ENCODE results near the gene SYMPK.

- no peak for TF ChIP-seq SPI1 (IDR thresholded peaks at IDR 0.05; ENCODE audit: borderline replicate concordance, low read depth)
- TF ChIP-seq, protein P1, sequence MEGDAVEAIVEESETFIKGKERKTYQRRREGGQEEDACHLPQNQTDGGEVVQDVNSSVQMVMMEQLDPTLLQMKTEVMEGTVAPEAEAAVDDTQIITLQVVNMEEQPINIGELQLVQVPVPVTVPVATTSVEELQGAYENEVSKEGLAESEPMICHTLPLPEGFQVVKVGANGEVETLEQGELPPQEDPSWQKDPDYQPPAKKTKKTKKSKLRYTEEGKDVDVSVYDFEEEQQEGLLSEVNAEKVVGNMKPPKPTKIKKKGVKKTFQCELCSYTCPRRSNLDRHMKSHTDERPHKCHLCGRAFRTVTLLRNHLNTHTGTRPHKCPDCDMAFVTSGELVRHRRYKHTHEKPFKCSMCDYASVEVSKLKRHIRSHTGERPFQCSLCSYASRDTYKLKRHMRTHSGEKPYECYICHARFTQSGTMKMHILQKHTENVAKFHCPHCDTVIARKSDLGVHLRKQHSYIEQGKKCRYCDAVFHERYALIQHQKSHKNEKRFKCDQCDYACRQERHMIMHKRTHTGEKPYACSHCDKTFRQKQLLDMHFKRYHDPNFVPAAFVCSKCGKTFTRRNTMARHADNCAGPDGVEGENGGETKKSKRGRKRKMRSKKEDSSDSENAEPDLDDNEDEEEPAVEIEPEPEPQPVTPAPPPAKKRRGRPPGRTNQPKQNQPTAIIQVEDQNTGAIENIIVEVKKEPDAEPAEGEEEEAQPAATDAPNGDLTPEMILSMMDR (IDR thresholded peaks at IDR 0.05; ENCODE audit: insufficient read depth, low read length), result no peak
- TF ChIP-seq, protein P2, sequence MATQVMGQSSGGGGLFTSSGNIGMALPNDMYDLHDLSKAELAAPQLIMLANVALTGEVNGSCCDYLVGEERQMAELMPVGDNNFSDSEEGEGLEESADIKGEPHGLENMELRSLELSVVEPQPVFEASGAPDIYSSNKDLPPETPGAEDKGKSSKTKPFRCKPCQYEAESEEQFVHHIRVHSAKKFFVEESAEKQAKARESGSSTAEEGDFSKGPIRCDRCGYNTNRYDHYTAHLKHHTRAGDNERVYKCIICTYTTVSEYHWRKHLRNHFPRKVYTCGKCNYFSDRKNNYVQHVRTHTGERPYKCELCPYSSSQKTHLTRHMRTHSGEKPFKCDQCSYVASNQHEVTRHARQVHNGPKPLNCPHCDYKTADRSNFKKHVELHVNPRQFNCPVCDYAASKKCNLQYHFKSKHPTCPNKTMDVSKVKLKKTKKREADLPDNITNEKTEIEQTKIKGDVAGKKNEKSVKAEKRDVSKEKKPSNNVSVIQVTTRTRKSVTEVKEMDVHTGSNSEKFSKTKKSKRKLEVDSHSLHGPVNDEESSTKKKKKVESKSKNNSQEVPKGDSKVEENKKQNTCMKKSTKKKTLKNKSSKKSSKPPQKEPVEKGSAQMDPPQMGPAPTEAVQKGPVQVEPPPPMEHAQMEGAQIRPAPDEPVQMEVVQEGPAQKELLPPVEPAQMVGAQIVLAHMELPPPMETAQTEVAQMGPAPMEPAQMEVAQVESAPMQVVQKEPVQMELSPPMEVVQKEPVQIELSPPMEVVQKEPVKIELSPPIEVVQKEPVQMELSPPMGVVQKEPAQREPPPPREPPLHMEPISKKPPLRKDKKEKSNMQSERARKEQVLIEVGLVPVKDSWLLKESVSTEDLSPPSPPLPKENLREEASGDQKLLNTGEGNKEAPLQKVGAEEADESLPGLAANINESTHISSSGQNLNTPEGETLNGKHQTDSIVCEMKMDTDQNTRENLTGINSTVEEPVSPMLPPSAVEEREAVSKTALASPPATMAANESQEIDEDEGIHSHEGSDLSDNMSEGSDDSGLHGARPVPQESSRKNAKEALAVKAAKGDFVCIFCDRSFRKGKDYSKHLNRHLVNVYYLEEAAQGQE (IDR thresholded peaks at IDR 0.05; ENCODE audit: insufficient replicate concordance, low read depth), result no peak
- TF ChIP-seq GABPA (IDR thresholded peaks at IDR 0.05; ENCODE audit: low read depth), result no peak
These were observed 61.3 kb downstream of the SYMPK start for GRCh38 chr19:45801603-45802175.

Data from HL-60 (cell line).